ENCODE measurements around the gene DUSP7.

The DUSP7 gene

GRCh38 chr3:52085681-52086282 is 29.4 kb upstream of the DUSP7 start:
- DNase-seq: no peak

DNA sequence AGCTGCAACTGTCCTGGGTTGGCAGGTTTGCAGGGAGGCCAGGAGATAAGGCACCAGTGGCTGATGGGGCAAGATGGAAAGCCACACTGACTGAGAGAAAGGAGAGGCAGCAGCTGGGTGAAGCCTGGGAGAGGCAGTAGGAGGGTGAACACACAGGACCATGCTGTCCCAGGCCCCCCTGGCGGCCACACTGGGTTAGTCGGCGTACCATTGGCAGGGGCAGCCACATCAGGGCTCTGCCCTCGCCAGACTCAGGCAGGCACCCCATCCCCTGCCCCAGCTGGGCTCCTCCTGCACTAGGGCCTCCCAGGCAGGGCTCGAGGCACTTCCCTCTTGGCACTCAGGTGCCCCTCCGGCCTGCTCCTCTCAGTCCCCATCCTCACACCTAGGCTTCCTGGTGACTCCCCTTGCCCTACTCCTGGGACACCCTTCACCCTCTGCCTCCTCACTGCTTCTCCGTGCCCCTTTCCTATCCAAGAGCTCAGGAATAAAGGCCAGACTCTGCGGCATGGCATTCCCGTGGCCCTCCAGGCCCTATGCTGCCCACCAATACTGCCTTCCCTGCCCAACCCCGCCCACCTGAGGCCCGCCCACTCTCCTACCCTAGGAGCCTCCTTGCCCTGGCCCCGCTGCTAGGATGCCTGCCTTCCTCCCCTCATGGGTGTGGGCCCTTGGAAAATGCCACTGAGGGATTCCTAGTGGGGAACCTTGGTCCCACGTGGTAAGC is 28.7 kb upstream of the DUSP7 start:
- no peak for DNase-seq

DNA sequence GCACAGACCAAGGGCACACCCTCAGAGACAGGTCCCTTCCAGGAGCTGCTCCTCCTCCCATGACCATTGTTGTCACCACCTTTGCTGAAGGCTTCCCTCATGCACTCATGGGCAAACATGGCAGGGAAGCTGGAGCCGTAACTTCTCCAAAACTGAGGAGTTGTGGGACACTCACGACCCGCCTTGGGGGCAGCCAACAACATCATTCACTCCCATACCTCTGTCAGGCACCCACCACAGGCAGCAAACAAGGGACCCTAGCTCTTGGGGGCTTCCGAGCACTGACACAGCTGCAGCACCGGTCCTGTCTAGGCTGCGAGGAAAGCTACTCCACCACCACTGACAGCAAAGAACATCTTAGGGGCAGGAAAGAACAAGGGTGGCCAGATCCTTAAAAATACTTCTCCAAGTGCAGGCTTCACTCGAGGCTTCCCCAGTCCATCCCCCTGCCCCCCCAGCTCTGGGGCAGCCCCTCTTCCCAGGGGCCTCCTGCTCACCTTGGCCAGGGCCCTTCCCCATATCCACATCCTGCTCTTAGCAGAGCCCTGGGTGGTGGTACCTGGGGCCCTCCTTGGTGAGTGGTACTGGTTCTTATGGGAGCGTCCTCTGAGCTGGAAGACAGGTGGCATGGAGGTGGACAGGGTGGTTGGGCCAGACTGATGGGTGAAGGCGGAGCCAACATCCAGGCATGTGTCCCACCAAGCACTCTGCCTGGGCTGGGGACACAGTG is 28.0 kb upstream of the DUSP7 start:
- no peak for DNase-seq

GRCh38 chr3:52083556-52084087 is 27.3 kb upstream of the DUSP7 start:
- peak; percentile 32 for DNase-seq

DNA sequence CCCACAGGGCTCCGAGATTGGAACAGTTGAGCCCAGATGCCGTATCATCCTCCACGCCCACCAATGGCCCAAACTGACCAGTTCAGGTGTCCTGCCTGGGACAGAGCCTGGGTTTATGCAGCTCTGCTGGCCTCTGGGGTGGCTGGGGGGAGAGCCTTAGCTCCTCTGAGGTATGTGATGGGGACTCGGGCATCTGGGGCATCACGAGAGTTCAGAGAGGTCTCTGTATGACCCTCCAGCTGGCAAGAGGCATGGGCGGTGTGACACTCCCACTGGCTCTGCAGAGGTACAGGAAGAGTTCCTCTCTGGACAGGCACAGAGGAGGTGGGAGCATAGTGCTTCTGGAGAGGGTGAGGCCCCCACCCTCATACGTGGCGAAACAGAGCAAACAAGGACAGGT is 26.6 kb upstream of the DUSP7 start:
- DNase-seq: no peak

GRCh38 chr3:52080830-52081719 is 24.7 kb upstream of the DUSP7 start:
- no peak for DNase-seq

- DNase-seq: no peak
These were observed 23.6 kb upstream of the DUSP7 start for GRCh38 chr3:52079958-52080357.

DNA sequence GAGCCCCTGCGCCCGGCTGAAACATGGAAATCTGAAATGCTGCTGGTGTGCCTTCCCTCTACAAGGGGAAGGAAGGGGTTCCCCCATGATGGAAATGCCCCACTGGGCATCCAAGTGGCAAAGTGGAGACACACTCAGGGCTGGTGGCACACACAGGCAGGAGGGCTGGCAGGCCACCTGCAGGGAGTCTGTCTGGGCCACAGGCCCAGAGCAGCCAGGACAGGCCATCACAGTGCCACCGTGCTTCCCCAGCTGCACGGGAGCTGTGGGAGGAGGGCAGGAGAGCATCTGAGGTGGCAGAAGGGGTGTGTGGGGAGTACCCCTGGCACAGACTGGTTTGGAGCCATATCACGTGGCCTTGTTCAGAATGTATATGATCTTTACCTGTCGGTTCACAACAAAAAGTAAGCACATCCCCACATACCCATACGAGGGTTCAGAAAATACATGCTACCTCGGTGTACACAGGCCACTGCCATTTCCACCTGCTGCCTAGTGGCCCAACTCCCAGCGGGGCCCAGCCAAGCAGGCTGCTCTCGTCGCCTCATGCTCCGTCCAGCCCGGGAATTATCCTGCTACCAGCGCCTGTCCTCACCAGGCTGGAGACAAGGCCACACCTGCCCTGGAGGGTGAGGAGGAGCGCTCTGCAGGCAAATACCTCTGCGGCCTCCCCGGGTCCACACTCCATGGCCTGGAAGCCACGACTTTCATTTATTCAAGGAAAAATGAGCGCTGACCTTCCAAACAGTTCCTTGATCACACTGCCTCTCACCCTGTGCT is 22.6 kb upstream of the DUSP7 start:
- no peak for DNase-seq

GRCh38 chr3:52077925-52078324 is 21.6 kb upstream of the DUSP7 start:
- DNase-seq: no peak

GRCh38 chr3:52076896-52077780 is 20.8 kb upstream of the DUSP7 start:
- no peak for DNase-seq

DNA sequence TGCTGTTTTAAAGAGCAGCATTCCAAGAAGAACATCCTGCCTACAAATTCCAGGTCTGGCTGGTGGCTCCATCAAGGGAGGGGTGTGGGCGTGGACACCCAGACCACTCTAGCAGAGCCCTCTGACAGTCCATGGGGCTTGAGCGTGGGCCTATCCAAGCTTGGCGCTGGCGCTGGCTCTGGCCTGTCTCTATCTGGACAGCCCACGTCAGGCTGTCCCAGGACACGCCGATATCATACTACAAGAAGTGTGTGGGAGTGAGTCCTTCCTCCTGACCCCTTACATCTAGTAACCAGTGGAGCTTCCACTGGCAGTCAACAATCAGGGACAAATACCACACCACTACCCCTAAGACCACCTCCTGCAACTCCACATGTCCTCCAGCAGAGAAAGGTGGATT is 17.1 kb upstream of the DUSP7 start:
- no peak for DNase-seq

DNA sequence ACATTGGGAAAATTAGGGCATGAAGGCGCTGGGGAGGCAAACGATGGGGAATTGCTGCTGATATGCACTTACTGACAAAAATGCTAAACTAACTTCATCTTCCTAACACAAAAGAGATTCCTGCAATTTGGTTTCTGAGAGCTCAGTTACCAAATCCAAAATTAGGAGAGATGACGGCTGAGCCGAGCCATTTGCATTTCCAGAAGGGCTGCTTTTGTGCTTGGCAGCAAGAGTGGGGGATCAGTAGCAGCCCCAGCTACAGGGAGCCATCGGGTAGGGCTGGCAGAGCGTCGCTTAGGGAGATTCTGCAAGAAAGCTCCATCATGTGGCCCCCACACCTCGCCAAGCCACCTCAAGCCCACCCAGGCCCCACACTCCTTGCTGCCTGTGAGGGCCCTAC is 16.1 kb upstream of the DUSP7 start:
- no peak for DNase-seq

DNA sequence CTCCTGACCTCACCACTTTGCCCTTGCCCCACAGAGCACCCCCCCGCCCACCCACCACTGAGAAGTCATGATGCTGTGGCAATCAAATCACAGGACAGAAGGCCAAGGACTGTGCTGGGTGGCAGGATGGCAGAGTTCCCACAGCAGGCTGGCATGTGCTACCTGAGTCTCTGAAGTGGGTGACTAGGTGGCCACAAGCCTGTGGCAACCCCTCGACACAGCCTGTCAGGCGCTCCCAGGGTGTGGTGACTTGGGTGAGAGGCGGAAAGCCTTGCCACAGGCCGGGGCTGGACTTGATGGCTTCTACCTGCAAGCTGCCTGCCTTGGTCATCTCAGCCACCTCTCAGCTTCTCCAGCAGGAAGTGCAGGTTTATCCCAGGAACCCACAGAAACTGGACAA is 15.6 kb upstream of the DUSP7 start:
- DNase-seq: no peak

GRCh38 chr3:52070724-52071621 is 14.6 kb upstream of the DUSP7 start:
- no peak for DNase-seq

- no peak for DNase-seq
These were observed 13.5 kb upstream of the DUSP7 start for GRCh38 chr3:52069855-52070254.

GRCh38 chr3:52069135-52069534 is 12.8 kb upstream of the DUSP7 start:
- no peak for DNase-seq

- no peak for DNase-seq
These were observed 12.4 kb upstream of the DUSP7 start for GRCh38 chr3:52068730-52069129.

GRCh38 chr3:52068055-52068571 is 11.7 kb upstream of the DUSP7 start:
- DNase-seq: no peak

DNA sequence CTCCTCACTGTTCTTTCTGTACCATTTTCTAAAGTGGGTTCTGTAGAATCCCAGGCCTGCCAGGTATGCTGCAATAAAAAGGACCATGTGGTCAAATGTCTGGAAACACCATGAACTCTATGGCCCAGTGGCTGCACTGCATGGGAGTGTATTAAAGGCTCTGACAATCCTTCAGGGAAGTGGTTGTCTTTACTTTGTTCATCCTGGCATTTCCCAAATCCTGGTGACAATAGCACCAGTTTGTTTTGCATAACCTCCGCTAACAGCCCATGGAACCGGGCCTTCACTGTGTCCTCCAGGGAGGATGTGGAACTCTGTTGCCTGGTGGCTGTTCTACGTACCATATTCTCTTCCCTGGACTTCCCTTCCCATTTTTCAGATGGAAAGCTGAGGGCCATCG is 11.2 kb upstream of the DUSP7 start:
- DNase-seq: no peak

DNA sequence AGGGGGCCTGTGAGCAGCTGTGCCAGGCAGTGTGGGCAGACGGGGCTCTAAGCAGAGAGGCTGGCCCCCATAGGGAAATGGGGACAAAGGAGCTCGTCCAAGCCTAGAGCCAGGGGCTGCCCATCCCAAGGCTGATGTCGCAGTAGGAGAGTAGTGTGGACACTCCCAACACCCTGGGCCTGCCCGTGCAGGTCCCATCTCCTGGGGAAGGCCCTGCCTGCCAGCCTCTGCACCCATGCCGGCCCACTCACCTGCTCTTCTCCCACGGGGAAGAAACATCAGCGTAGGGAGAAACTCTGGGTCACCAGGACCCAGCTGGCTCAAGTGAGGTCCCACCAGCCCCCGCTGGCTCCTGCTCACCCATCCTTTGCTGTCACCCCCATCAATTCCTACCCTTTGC is 10.7 kb upstream of the DUSP7 start:
- no peak for DNase-seq
